Stimulated activated CD4-positive, alpha-beta T cell treated with anti-CD3 and anti-CD28 coated beads, Interleukin-12 subunit alpha, Interleukin-12 subunit beta, amount 100 ng/mL, for 24 hours (primary cell): ENCODE results near the gene LIFR.
"Not testable (repeated sequence)": the region's sequence is repeated elsewhere in the genome, so short reads cannot be mapped to it uniquely, and the experiment has no call there.

Experiments
- DNase-seq, 2 experiments: peaks; one replicate each; pipeline ENCODE4 v3.0.0-alpha.2; 2020; ENCODE audit warnings: low read depth in 2 of 2

Gene LIFR

DNA sequence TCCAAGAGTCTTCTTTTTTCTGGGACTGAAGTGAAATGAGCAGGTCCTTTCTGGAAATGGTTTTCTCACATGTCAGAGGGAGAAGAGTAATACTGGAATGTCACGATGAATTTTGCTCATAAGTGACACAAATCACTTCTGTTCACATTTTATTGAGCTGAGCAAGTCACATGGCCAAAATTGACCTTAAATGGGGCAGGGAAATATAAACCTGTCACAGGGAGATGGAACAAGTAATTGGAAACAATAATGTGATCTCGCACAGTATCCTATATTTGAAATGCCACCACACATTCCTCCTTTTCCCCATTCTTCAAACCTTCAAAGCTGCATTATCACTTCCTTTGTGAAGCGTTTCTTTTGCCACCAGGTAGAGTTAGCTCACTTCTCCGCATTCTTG lies 25.2 kb upstream of the LIFR start:
- DNase-seq, result no peak

- DNase-seq, result no peak
Observed at GRCh38 chr5:38579105-38579504, 22.7 kb upstream of the LIFR start.

DNA sequence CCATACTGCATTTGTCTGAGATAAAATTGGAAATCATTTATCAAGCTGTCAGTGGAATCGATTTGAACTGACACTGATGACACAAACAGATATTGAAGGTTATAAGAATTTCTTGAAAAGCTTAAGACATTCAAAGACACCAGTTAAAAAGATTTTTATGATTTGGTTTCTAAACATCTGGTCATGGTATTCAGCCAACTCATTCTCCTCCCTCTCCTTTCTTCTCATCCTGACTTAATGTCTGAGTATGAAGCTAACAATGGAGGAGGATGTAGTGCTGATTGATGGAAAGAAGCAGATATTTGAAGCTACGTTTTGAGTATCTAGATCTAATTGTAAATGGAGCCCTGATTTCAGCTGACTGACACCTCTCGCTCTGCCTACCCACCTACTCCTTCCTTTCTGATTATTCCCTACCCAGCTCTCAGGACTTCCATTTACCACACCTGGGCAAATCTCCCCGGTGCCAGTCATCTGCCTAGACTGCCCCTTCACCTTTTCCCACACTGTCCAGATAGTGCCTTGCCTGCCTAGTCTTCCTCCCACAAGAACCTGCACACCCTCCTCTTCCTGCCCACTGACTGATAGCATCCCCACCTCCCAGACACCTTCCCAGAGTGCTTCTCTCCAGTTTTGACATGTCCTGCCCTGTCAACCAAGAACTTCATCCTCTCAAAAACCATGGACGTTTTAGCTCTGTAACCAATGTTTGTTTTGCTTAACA lies 20.7 kb upstream of the LIFR start:
- no peak for DNase-seq

GRCh38 chr5:38576442-38576841 lies 20.0 kb upstream of the LIFR start:
- no peak for DNase-seq

GRCh38 chr5:38575476-38575875 lies 19.0 kb upstream of the LIFR start:
- DNase-seq, result no peak

- DNase-seq, result no peak
Observed at GRCh38 chr5:38574009-38574408, 17.6 kb upstream of the LIFR start.

- DNase-seq, result no peak
Observed at GRCh38 chr5:38573521-38573920, 17.1 kb upstream of the LIFR start.

DNA sequence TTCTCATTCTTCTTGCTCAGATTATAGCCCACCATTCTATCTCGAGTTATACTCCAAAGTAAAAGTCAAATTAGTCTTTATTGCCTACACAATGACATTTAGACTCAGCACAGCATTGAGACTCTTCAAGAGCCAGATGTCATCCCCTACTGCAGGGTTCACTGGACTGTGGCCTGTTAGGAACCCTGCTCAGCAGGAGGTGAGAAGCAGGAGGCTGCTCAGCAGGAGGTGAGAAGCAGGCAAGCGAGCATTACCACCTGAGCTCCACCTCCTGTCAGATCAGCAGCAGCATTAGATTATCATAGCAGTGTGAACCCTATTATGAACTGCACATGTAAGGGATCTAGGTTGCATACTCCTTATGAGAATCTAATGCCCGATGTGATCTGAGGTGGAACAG lies 12.7 kb upstream of the LIFR start:
- DNase-seq, result no peak

DNA sequence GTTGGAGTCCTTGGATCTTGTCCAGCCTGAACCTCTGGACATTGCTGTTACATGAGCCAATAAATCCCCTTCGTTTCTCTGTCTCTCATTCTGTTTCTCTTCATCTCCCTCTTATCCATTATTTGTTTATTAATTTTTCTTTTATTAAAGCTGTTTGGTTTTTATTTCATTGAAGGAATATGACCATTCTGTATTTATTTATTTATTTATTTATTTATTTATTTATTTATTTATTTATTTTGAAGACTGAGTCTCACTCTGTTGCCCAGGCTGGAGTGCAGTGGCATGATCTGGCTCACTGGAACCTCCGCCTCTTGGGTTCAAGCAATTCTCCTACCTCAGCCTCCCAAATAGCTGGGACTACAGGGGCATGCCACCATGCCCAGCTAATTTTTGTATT lies 10.9 kb upstream of the LIFR start:
- DNase-seq, result not testable (repeated sequence)

DNA sequence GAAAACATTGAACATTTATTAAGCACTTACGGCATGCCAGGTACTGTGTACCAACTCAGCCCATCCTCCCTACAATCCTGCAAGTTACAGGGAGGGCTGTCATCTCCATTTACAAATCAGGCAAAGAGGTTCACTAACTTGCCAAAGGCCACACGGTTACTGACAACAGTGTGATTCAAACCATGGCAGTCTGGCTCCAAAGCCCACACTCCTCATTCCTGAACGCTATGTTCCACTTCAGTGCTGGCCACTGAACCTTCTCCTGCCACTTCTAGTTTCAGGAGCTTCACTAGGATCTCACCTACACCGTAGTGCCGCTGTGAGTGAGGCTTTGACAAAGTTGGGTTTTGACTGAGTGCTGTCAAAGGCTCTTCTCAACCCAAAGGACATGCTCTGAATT lies 7.2 kb upstream of the LIFR start:
- no peak for DNase-seq

GRCh38 chr5:38562444-38563210 lies 6.2 kb upstream of the LIFR start:
- DNase-seq, result no peak

GRCh38 chr5:38559428-38559827 lies 3.0 kb upstream of the LIFR start:
- DNase-seq, result no peak

- no peak for DNase-seq
Observed at GRCh38 chr5:38557792-38558191, 1.3 kb upstream of the LIFR start.

DNA sequence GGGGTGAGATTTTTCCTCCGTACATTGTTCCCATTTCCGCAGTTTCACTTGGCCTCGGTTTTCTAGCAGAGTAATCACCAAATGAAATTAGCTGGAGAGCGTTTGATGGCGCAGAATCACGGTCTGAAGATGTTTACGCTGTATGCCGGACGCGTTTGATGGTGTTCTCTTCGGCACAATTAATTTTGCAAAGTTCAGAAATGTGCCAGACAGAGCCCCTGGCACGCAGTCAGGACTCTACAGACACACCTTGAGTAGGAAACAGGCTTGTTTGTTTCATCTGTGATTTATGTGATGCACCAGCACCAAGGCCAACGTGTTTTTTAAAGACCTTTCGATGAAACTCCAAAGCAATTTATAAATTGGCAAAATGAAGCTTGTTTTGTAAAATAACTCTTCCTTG lies 863 bp upstream of the LIFR start:
- DNase-seq, result no peak

GRCh38 chr5:38556088-38556598 lies 303 bp downstream of the LIFR start:
- peak in 1 of 2 experiments; percentile 7 for DNase-seq

GRCh38 chr5:38555354-38556087 lies 925 bp downstream of the LIFR start:
- no peak for DNase-seq

DNA sequence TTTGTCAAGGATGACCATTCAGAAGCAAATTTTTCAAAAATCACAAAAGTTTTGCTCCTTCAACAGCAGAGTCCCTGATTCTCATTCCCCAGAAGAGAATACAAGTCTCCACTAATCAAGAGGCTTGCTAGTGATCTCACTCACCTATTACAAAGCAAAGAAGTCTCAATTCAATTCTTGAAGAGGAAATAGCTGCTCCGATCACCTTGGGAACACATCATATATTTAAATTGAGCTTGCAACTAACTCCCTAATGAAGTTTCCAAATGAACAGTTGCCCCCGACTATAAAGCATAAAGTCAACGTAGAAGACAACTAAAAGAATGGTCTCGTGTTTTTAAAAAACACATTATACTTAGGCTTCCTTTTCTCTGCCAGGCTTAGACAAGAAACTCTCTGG lies 1.6 kb downstream of the LIFR start:
- DNase-seq, result no peak

GRCh38 chr5:38554403-38554802 lies 2.0 kb downstream of the LIFR start:
- DNase-seq, result no peak

DNA sequence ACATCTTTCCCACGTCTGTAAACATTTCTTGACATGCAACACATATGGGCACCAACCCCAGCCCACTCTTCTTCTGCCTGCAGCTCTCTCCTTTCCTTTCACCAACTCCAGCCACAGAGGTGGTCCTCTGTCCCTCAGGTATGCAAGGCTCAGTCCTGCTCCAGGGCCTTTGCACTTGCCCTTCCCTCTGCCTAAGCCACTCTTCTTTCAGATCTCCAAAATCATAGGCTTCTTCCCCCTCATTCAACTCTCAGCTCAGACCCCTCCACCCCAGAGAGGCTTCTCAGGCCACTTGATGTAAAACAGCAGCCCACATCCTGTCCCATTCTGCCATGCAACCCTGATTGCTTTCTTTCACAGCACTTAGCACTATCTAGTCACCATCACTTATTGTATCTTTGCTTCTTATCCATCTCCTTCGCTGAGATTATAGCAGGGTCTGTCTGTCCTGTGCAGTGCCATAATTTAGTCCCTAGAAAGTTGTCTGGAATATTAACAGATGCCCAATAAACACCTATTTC lies 3.4 kb downstream of the LIFR start:
- DNase-seq, result no peak

GRCh38 chr5:38551030-38552017 lies 5.1 kb downstream of the LIFR start:
- no peak for DNase-seq
